Endothelial cell of hepatic sinusoid (primary cell): ENCODE data around the gene TH.

Experiments used
- in situ Hi-C: cut with HindIII; loops from 2 replicates; pipeline ENCODE4 v1.10.0; 2017; ENCODE audit warnings: low sequenced_read_pairs

TH gene

DNA sequence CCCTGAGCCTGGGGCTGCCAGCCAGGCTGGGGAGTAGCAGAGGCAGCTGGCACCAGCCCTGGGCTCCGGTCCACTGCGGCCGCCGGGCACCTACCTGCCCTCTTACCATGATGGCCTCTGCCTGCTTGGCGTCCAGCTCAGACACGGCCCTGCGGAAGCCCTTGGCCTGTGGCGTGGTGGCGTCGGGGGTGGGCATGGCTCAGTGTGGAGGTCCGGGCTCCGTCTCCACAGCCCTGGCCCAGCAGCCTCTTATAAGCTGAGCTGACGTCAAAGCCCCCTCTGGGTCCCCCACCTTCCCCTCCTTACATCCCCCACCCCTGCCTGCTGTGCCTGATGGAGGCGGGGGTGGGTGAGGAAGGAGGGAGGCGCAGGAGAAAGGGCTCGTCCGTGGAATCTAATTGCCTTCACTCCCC, at the start of gene TH:
TH (minus strand) TSS at position 225 of the 413 bp plus-strand sequence; CDS start at position 196, 29 bp downstream.
- in situ Hi-C loops: no loop called here

DNA sequence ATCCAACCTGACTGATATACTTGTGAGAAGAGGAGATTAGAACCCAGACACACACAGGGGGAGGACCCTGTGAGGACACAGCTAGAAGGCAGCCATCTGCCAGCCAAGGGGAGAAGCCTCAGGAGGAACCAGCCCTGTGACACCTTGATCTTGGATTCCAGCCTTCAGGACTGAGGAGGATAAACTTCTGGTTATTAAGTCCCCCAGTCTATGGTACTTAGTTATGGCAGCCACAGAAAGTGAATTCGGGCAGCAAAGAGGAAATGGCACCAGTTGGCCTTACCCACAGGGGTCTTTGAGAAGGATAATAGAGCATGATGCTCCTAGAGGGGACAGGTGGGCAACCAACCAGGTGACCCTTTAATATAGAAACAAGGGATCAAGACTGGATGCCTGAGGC, 49.4 kb upstream of the TH start:
- in situ Hi-C loops: no loop called here

DNA sequence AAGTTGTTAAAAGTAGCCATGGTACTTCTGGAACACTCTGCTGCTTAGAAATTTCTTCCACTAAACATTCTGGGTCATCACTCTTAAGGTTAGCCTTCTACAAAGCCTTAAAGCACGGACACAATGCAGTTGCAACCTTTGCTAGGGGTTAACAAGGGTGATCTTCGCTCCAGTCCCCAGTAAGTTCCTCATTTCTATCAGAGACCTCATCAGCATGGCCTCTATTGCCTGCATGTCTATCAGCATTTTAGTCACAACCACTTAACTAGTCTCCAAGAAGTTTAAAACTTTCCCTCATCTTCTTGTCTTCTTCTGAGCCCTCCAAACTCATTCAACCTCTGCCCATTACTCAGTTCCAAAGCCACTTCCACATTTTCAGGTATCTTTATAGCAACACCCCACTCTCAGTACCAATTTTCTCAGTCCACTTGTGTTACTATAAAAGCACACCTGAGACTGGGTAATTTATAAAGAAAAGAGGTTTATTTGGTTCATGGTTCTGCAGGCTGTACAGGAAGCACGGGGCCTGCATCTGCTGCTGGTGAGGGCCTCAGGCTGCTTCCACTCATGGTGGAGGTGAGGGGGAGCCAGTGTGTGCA, 48.7 kb upstream of the TH start:
- in situ Hi-C loops: no loop called here

DNA sequence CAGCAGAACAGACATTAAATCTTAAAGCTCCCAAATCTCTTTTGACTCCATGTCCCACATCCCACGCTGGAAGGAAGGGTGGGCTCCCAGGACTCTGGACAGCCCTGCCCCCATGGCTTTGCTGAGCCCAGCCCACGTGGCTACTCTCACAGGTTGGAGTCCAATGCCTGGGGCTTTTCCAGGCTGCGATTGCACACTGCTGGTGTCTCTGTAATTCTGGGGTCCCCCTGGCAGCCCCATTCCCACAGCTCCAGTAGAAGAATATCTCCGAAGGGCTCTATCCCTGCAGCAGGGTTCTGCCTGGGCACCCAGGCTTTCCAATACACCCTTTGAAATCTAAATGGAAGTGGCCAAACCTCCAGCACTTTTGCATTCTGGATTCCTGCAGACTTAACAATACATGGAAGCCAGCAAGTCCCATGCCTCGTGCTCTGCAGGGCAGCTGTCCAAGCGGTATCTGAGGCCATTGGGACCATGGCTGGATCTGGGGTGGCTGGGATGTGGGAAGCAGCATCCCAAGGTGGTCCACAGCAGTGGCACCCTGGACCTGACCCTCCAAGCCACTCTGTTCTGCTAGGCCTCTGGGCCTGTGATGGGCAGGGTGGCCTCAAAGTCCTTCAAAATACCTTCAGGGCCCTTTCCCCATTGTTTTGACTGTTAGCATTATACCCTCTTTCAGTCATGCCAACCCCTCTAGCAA, 47.9 kb upstream of the TH start:
- in situ Hi-C loops: loop anchor here (5.0 kb wide), 1 partner anchor 37 kb away; no protein-coding TSS in a partner anchor

DNA sequence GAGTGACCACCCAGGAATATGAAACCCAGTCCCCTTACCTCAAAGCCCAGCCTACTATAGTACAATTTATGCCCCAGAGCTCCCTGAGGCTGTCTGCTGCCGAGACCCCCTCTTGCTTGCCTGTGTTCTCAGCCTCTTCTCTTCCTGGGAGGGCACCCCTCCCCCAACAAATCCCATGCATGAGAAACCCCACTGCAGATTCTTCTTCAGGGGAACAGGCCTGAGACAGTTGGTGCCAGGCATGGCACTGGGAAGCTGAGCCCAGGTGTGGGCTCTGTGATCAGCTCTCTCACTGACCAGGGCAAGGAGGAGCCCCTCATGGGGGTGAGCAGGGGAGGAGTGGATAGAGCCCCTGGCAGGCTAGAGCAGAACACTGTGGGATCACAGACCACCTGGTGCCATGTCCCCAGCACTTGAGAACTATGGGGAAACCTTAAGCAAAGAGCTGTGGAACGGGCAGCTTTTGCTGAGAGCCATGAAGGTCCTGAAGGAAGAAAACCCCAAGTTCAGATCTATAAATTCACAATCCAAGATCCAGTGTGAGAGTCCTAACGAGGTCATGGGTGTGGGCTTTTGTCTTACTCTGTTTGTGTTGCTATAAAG, 46.5 kb upstream of the TH start:
- in situ Hi-C loops: loop anchor here (5.0 kb wide), 1 partner anchor 36 kb away; no protein-coding TSS in a partner anchor

DNA sequence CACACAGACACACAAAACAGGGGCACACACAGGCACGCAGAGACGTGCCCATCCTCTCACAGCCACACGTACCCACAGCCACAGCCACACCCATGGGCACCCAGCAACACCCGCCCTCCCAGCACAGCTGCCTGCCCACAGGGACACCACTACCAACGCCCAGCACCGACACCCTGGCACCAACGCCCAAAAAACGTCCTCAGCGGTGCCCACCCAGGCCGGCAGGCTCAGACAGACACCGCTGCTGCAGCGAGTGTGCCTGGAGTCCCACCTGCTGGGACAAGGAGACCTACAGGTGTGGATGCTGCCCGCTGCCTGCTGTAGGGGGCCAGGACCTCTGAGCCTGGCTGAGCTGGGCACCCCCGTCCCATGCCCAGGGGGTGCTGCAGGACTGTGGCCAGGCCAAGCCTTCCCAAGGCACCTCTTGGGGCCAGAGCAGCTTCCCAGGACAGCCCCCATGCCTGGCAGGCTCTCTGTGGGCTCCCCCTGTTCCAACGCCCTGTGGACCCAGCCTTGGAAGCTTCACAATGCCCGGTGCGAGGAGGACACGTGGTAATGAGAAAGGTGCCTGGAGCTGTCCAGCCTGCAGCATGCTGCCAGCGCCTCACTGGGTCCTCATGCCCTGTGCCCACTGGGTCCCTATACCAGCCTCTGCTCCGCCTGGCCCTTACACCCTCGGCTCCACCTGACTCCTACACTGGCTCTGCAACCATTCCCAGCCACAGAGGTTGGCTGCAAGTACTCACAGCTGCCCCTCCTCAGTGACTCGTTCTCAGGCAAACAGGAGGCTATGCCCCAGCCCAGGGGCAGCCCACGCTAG, 45.8 kb upstream of the TH start:
- in situ Hi-C loops: loop anchor here (5.0 kb wide), 1 partner anchor 35 kb away; no protein-coding TSS in a partner anchor

DNA sequence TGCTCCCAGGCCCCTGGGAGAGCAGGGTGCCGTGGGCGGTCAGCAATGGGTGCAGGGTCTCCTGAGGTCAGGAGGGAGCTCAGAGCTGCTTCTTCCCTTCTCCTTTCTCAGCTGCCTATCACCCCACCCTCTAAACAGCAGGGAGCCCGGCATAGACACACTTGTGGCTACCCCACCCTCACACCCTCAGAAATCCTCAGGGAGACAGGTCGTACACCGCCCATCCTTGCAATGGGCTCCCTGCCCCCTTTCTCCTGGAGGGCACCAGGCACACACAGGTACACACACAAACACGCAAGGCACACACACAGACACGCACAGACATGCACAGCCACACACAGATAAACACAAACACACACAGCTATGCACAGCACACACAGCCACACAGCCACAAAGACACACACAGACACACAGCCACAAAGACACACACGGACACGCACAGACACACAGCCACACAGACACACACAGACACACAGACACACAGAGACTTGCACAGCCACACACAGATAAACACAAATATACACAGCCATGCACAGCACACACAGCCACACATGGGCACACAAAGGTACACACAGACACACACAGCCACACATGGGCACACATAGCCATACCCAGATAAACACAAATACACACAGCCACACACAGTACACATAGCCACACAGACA, 44.9 kb upstream of the TH start:
- in situ Hi-C loops: loop anchor here (5.0 kb wide), 1 partner anchor 34 kb away; no protein-coding TSS in a partner anchor

DNA sequence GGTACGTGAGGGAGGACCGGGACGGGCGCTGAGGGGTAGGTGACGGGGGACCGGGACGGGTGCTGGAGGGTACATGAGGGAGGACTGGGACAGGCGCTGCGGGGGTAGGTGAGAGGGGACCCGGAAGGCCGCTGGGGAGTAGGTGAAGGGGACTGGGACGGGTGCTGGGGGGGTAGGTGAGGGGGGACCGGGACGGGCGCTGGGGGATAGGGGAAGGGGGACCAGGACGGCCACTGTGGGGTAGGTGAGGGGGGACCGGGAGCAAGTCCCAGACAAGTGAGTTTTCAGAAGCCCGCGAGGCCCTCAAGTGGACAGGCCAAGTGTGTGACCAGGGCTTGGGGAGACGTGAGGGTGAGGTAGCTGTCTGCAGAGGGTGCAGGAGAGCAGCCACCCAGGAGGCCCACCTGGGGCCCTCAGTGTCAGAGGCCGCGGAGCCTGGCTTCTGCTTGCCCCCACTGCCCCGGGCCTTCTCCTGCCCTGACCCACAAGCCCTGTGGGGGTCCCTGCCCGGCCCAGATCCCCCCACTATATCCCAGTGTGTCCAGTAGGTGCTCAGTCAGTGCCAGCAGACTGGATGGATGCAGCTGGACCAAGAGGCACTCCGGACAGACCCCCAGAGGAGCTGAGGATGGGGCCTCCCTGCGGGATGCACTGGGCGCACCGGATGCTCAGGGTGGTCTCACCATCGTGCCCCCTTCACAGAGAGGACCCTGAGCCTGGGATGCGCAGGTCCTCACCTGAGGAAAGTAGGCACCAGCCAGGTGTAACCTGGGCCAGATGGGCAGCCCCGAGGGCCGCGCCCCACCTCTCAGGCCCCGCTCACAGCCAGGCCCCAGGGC, 44.2 kb upstream of the TH start:
- in situ Hi-C loops: loop anchor here (5.0 kb wide), 1 partner anchor 33 kb away; no protein-coding TSS in a partner anchor

DNA sequence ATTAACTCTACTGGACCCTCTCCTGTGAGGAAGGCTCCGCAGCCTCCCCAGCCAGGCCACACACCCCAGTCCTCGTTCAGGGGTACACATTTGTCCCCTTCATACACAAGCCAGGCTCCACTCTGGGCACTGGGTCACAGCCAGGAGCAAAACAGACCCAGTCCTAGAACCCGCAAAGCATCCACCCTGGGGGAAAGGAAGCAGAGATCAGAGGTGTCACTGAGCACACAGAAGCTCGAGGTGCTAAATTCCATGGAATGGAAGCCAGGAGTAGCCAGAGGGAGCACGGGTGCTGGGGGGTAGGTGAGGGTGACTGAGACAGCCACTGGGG, 43.6 kb upstream of the TH start:
- in situ Hi-C loops: loop anchor here (5.0 kb wide), 1 partner anchor 33 kb away; no protein-coding TSS in a partner anchor

DNA sequence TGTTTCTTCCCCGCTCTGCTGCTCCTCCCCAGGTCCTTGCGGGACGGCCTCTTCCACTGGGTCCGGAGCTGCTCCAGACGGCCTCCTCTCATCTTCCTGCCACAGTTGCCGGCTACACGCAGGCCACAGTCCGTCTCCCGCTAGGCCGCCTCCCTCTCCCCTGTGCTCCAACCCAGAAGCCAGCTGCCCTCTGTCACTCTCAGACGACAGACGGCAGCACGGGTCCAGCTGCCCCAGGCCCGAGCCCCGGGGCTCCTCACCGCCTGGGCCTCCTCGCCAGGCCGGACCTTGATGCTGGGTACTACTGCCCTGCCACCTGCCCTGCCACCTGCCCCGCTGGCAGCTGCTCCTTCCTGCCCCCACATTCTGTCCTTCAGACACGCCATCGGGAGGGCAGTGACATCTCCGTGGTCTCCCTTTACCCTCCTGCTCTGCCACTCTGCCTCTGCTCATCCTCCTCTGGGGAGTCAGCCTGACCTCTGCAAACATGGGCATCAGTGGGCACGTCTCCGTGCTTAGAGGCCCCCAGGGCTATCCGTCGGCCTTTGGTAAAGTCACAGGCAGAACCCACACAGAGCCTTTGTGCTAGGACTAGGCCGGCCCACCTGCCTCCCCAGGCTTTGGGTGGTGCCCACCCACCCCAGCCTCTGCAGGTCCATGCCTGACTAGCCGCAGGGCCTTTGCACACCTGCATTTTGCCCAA, 43.1 kb upstream of the TH start:
- in situ Hi-C loops: loop anchor here (5.0 kb wide), 2 partner anchors 32 to 53 kb away; no protein-coding TSS in a partner anchor

DNA sequence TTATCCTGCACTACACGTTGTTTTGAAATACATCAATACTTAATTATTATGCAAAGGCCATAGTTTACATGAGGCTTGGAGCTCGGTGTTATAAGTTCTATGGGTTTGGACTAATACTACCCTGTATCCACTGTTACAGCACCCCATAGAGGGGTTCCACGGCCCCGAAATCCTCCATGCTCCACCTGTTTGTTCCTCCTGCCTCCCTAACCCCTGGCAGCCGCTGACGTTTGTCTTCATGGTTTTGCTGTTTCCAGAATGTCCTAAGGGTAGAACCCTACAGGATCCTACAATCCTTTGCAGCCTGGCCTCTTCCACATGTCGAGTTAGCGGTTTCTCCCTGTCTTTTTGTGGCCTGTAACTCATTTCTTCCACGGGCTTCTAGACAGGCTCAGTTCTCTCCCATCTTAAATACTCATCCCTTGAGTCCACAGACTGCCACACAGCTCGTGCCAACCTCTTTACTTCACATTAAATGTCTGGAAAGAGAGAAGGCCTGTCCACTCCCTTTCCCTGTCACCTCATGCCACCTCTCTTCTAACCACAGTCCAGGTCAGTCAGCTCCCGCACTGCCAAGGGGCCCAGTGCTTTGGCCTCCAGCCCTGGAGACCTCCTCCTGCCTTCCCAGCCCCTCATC, 42.4 kb upstream of the TH start:
- in situ Hi-C loops: loop anchor here (5.0 kb wide), 1 partner anchor 53 kb away; no protein-coding TSS in a partner anchor

DNA sequence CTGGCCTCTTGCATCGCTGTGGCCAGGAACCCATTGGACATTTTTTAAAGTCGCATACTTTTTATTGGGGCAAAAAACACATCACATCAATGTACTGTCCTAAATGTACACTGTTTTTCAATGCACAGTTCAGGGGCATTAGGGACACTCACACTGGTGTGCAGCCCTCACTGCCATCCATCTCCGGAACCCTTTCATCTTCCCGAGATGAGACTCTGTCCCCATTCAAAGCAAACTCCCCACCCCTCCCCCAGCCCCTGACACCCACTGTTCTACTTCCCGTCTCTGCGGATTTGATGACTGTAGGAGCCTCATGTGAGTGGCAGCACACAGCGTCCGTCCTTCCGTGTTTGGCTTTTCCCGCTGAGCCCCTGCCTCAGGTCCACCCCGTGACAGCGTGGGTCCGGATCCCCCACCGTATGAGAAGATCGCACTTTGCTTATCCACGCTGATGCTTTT, 41.8 kb upstream of the TH start:
- in situ Hi-C loops: loop anchor here (5.0 kb wide), 1 partner anchor 54 kb away; no protein-coding TSS in a partner anchor

DNA sequence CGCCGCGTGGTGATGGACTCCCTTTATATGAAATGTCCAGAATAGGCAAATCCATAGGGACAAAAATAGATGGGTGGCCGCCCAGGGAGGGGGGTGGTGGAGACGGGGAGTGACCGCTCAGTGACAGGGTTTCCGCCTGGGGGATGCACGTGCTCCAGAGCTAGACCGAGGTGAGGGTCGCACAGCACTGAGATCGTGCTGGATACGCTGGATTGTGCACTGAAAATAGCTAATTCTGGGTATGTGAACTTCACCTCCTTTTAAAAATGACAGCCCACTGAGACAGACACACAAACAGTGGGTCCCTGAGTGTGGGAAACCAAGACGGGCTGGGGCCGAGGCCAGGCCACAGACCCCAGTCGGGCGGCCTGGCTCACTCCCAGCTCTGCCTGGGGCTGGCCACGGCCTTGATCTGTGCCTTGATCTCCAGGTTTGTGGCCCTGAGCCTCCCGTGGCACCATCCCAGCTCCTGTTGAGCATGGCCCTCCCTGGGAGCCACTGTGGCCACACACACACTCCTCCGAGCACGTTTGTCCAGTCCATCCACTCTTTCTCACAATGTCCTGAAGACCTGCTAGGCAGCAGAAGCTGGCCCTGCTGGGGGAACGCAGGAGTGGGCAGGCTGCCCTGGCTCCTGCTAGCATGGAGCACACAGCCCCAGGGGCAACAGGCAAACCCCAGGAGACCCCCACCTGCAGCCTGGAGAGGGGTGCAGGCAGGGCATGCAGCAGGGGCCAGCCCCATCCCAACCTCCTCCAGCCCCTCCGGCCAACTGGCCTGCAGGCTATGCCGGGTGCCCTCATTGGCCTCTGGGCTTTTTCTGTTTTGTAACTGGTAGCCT, 41.0 kb upstream of the TH start:
- in situ Hi-C loops: loop anchor here (5.0 kb wide), 1 partner anchor 55 kb away; no protein-coding TSS in a partner anchor

DNA sequence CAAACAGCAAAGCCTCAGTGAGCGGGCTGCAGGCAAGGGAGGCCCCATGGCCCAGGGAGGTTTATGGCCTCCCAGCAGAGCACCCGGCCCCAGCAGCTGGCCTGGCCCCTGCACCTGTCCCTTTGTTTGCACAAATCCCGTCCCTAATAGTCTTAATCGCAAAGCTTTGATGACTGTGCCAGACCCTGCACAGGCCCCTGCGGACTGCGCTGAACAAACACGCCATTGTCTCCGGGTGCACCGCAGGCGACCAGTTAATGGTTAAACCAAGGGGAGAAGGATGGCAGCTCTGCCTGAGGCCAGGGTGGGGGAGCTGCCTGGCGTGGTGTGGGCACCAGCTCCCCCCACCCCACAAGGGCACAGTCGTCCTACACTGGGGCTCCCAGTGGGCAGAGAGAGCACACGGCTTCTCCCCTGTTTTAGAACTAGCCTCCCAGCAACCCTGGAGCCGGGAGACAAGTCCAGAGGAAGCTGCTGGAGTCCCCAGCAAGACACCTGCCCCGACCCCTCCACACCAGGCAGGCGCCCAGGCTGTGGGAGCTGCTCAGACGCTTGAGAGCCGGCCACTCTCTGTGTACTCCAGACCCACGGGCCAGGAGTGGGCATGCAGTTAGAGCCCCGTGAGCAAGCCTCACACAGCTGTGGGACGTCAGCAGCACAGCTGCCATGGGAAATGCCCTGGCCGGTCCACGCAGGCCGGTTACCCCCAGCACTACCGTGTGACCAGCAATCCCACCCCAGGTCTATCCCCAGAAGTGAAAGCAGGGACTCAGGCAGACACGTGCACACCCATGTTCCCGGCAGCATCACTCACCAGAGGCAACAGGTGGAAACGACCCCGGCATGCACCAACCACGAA, 39.7 kb upstream of the TH start:
- in situ Hi-C loops: loop anchor here (5.0 kb wide), 1 partner anchor 56 kb away; no protein-coding TSS in a partner anchor

DNA sequence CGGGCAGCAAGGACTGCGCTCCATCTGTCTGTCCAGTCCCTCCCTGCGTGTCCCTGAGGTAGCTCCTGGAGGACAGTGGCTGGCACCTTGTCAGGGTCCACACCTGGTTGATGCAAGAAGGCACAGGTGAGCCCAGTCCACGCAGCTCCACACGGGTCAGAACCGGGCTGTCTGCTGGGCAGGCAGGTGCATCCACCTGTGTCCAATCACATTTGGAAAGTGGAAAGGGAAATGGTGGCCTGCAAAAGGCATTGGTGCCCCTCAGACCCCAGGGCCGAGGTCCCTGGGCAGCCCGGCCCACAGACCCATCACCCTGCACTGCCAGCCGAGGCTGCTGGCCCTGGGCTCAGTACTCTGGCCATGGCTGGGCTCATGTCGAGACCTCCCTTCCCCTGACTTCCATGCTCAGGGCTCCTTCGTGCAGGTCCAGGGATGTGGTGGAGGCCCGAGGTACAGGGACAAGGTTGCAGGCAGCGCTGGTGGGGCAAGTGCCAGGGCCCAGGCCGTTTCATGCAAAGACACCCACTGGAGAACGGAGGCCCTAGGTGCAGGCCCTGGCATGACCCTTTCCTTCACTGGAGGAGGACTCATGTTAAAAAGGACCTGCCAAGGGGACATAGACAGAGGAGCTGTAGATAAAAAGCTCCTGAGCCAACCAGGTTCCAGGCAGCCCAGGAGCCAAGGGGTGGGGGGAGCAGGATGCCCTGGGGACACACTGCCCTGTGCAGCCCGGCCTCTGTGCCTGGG, 38.9 kb upstream of the TH start:
- in situ Hi-C loops: loop anchor here (5.0 kb wide), 1 partner anchor 57 kb away; no protein-coding TSS in a partner anchor
